Glutamatergic neuron (in vitro differentiated cells): ENCODE measurements around the gene BTBD9. TPM values are rescaled to one million over a fixed set of nuclear protein-coding genes. Genes with fewer than 3 reads are reported as not detected.

ENCODE experiments used
- DNase-seq: peaks from one replicate; pipeline ENCODE4 v3.0.0; 2022
- H3K27ac Mint-ChIP-seq: one replicate; pipeline ENCODE4 v1.8.0; 2020; ENCODE audit warnings: mild to moderate bottlenecking, mixed read lengths, inconsistent platforms; ENCODE audit not compliant: unreplicated experiment
- H3K27me3 Mint-ChIP-seq: one replicate; pipeline ENCODE4 v1.8.0; 2020; ENCODE audit warnings: mild to moderate bottlenecking, moderate library complexity, mixed read lengths, inconsistent platforms; ENCODE audit not compliant: unreplicated experiment
- H3K36me3 Mint-ChIP-seq: one replicate; pipeline ENCODE4 v1.8.0; 2020; ENCODE audit warnings: mild to moderate bottlenecking, mixed read lengths, inconsistent platforms; ENCODE audit not compliant: unreplicated experiment
- H3K4me1 Mint-ChIP-seq: one replicate; pipeline ENCODE4 v1.8.0; 2020; ENCODE audit warnings: mild to moderate bottlenecking, low read depth, mixed read lengths, inconsistent platforms; ENCODE audit not compliant: unreplicated experiment
- H3K4me3 Mint-ChIP-seq: one replicate; pipeline ENCODE4 v1.8.0; 2020; ENCODE audit warnings: mild to moderate bottlenecking, mixed read lengths, inconsistent platforms; ENCODE audit not compliant: unreplicated experiment
- H3K9me3 Mint-ChIP-seq: one replicate; pipeline ENCODE4 v1.8.0; 2020; ENCODE audit warnings: mild to moderate bottlenecking, moderate library complexity, mixed read lengths, inconsistent platforms; ENCODE audit not compliant: unreplicated experiment
- CTCF ChIP-seq: fragments of 200-600 bp; sonication (generic); IDR thresholded peaks from one replicate; pipeline ENCODE4 v1.5.0; 2021; ENCODE audit not compliant: partially characterized antibody, unreplicated experiment
- total RNA-seq: library from RNA; stranded (reverse); fragmentation: NEBNext Ultra II Directional; extraction: Animal tissue kit (Norgen Biotek cat#: 25700); gene quantifications from one replicate; pipeline ENCODE4 v1.2.1, GENCODE V29; 2021; ENCODE audit not compliant: unreplicated experiment

Gene BTBD9
- total RNA-seq, 1 donor from 2014 or later: 18.8 TPM

- Mint-ChIP-seq H3K4me1 (peaks cover 34% of the 10 kb centered on the region), H3K27ac (no peak overlapping the region), H3K36me3 (no peaks in the 10 kb centered on the region), H3K9me3 (peaks cover 18% of the 10 kb centered on the region), H3K4me3 (no peak overlapping the region), H3K27me3 (peaks cover 4% of the 10 kb centered on the region)
- TF ChIP-seq CTCF: no peak
- no peak for DNase-seq
Observed at GRCh38 chr6:38153798-38154345, 485.9 kb downstream of the BTBD9 start.

GRCh38 chr6:38153076-38153797 is 486.5 kb downstream of the BTBD9 start:
- DNase-seq: no peak
- Mint-ChIP-seq H3K36me3 (no peaks in the 10 kb centered on the region), H3K27me3 (peaks cover 4% of the 10 kb centered on the region), H3K4me1 (peaks cover 32% of the 10 kb centered on the region), H3K9me3 (peaks cover 21% of the 10 kb centered on the region), H3K4me3 (no peak overlapping the region), H3K27ac (peak overlapping the region; percentile 66)
- no peak for TF ChIP-seq CTCF

- peaks cover 4% of the 10 kb centered on the region for H3K27me3 Mint-ChIP-seq
- no peak for DNase-seq
- H3K4me3 Mint-ChIP-seq: no peak overlapping the region
- H3K27ac Mint-ChIP-seq: peak overlapping the region; percentile 66
- peaks cover 21% of the 10 kb centered on the region for H3K9me3 Mint-ChIP-seq
- H3K36me3 Mint-ChIP-seq: no peaks in the 10 kb centered on the region
- peaks cover 32% of the 10 kb centered on the region for H3K4me1 Mint-ChIP-seq
- no peak for TF ChIP-seq CTCF
Observed at GRCh38 chr6:38152620-38153019, 487.1 kb downstream of the BTBD9 start.

- H3K36me3 Mint-ChIP-seq: no peaks in the 10 kb centered on the region
- DNase-seq: no peak
- H3K9me3 Mint-ChIP-seq: peaks cover 21% of the 10 kb centered on the region
- peaks cover 32% of the 10 kb centered on the region for H3K4me1 Mint-ChIP-seq
- H3K27ac Mint-ChIP-seq: no peak overlapping the region
- peaks cover 4% of the 10 kb centered on the region for H3K27me3 Mint-ChIP-seq
- no peak overlapping the region for H3K4me3 Mint-ChIP-seq
- no peak for TF ChIP-seq CTCF
Observed at GRCh38 chr6:38151580-38152500, 487.9 kb downstream of the BTBD9 start.
